IPS-15b (cell line): ENCODE data around the gene CLIC1.

Source experiments
- H3K27me3 ChIP-seq: one replicate; pipeline ENCODE4 v1.6.1; 2013; ENCODE audit warnings: low read length; ENCODE audit not compliant: control insufficient read depth, insufficient read depth
- H3K36me3 ChIP-seq: one replicate; pipeline ENCODE4 v1.6.1; 2013; ENCODE audit warnings: low read length; ENCODE audit not compliant: control insufficient read depth, insufficient read depth
- H3K4me1 ChIP-seq: one replicate; pipeline ENCODE4 v1.6.1; 2013; ENCODE audit warnings: mild to moderate bottlenecking, low read length; ENCODE audit not compliant: control insufficient read depth, insufficient read depth
- H3K4me3 ChIP-seq: one replicate; pipeline ENCODE4 v1.5.1; 2013; ENCODE audit warnings: low read depth, low read length
- H3K9ac ChIP-seq: one replicate; pipeline ENCODE4 v1.6.1; 2013; ENCODE audit warnings: low read depth, mild to moderate bottlenecking, low read length
- H3K9me3 ChIP-seq: one replicate; pipeline ENCODE4 v1.6.1; 2013; ENCODE audit warnings: mild to moderate bottlenecking, low read length; ENCODE audit not compliant: control insufficient read depth, insufficient read depth

CLIC1 gene

DNA sequence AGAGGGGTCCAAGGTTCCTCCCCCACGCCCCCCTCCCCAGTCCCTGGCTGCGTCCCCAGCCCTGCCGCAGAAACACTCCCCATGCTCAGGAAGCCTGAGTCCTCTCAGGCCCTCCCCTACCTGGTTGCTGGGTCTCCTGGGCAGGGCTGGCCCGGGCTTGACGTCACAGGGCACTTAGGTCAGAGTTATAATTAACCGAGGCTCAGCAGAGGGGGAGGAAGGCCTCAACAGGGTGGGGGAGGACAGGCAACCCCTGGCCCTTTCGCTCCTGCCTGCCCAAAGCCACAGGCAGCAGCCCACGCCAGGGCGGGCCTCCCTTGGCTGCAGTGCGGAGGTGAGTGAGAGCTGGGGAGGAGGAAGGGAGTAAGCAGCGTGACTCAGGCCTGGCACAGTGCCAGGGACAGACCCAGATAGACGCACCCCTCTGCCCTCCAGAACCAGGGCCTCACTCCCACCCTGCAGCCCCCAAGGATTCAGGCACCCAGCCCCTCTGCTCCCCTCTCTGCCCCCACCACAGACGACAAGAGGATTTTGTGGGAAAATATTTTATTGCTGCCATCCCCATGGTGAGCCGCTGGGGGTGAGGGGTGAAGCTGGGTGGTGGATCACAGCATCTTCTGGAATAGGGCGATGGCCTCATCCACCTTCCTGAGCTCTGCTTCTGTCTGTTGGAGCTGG is 40.8 kb upstream of the CLIC1 start, which contains the start of gene VWA7:
Gene VWA7, minus strand, starts transcription at position 340 of the 678 bp plus-strand sequence. CDS start 549 bp downstream, outside the sequence.
- H3K4me3 ChIP-seq, result no peak within 1 kb of the TSS
- no peaks in the 10 kb centered on the region for H3K4me1 ChIP-seq
- peaks cover 38% of the 10 kb centered on the region for H3K36me3 ChIP-seq
- no peaks in the 10 kb centered on the region for H3K9me3 ChIP-seq
- H3K9ac ChIP-seq, result no peak within 1 kb of the TSS
- no peaks in the 10 kb centered on the region for H3K27me3 ChIP-seq

DNA sequence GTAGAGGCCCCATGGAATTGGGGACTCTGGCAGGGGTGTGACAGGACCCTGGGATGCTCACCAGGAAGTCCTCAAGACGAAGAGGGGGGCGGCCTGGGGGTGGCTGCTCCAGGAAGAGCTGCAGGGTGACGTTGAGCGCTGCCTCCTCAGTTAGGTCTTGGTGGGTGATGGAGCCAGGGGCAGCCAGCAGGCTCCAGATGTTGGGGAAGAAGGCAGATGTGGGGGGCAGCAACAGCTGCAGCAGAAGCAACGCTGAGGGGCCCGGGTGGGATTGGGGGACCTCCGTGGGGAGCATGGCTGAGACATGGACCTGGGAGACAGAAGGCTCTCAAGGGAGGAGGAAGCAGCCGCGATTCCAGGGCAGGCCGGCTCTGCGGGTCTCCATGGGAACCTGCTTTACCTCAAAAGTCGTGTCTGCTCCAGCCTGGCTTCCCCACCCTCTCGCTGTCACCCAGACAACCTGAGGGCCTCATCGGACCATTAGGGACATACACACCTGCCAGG is 40.2 kb upstream of the CLIC1 start:
- Histone ChIP-seq H3K9ac (no peak overlapping the region), H3K4me1 (no peaks in the 10 kb centered on the region), H3K9me3 (no peaks in the 10 kb centered on the region), H3K27me3 (no peaks in the 10 kb centered on the region), H3K4me3 (no peak overlapping the region), H3K36me3 (peaks cover 33% of the 10 kb centered on the region)

DNA sequence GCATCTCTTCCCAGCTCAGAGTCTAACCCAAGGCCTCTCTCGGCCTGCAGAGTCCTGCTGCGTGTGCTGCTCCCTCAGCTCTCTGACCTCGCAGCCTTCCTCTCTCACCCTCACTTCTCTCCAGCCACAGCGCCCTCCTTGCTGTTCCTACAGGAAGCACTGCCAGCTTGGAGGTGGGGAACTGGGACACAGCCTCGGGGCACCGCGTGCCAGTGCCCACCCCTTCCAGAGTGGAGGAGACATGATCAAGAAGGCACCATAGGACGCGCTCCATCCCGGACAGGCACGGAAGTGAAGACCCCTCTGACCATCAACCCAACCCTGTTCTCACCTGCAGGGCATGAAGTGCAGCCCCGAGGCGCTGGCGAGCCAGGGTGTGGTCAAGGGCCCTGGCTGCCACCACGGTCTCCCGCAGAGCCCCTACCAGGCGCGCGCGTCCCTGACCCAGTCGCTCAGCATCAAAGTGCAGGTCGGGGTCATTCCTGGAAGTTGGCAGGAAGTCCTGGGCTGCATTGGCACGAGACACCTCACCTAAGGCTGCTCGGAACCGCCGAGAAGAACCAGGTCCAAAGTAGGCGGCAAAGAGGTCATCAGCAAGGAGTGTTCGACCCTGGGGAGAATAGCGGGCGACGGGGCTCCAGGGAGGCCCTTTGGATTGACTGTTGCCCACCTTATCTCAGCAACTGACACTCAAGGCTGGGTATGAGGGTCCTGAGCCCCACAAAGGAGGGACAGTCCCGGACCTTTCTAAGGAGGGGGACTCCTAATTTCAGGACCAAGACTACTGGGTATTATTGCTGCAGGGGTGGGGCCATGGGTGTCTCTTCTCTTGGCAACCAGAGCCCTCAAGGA is 39.5 kb upstream of the CLIC1 start:
- Histone ChIP-seq H3K9me3 (no peaks in the 10 kb centered on the region), H3K4me1 (no peaks in the 10 kb centered on the region), H3K4me3 (no peak overlapping the region), H3K27me3 (no peaks in the 10 kb centered on the region), H3K36me3 (peaks cover 26% of the 10 kb centered on the region), H3K9ac (no peak overlapping the region)

DNA sequence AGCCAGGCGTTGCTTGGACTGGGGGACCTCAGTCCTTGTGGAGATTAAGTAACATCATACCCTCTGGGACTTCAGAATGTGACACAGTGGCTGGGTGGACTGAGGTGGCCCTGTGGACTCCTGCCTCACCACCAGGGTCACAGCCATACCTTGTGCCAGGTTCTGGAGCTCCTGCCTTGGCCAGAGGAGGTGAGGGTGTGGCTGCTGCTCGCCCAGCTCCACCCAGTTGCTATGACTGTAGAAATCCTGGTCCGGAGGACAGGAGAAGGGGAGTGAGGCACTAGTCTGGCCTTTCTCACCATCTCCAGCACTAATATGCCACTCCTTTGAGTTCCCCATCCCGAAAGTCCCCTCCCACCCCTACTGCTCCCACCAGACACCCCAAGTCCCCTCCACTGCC is 38.9 kb upstream of the CLIC1 start:
- Histone ChIP-seq H3K4me1 (no peaks in the 10 kb centered on the region), H3K4me3 (no peak overlapping the region), H3K9me3 (no peaks in the 10 kb centered on the region), H3K9ac (no peak overlapping the region), H3K36me3 (peaks cover 20% of the 10 kb centered on the region), H3K27me3 (no peaks in the 10 kb centered on the region)

DNA sequence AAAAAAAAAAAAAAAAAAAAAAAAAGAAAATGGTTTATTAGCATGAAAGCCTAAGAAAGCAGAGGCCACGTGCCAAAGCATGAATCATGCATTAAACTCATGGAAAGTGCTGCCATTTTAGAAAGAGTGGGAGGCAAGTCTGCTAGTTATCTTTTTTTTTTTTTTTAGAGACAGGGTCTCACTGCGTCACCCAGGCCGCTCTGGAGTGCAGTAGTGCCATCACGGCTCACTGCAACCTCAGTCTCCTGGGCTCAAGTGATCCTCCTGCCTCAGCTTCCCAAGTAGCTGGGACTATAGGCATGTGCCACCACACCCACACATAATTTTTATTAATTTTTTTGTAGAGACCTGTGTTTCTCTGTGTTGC is 35.6 kb upstream of the CLIC1 start:
- no peak overlapping the region for H3K9ac ChIP-seq
- no peaks in the 10 kb centered on the region for H3K27me3 ChIP-seq
- H3K9me3 ChIP-seq, result no peaks in the 10 kb centered on the region
- H3K4me1 ChIP-seq, result no peaks in the 10 kb centered on the region
- no peak overlapping the region for H3K4me3 ChIP-seq
- H3K36me3 ChIP-seq, result no peaks in the 10 kb centered on the region

DNA sequence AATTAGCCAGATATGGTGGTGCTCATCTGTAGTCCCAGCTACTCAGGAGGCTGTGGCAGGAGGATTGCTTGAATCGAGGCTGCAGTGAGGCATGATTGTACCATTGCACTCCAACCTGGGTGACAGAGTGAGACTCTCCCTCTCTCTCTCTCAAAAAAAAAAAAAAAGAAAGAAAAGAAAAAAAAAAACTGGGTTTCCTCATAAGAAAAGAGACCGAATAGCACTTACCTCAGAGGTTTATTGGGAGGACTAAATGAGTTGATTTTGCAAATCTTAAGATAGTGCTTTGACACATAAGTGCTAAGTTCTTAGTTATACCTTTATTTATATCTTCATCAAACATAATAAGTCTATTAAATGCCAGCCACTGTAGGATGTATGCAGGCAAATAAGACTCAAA is 34.5 kb upstream of the CLIC1 start:
- Histone ChIP-seq H3K4me1 (no peaks in the 10 kb centered on the region), H3K36me3 (no peaks in the 10 kb centered on the region), H3K9ac (no peak overlapping the region), H3K4me3 (no peak overlapping the region), H3K9me3 (no peaks in the 10 kb centered on the region), H3K27me3 (no peaks in the 10 kb centered on the region)

DNA sequence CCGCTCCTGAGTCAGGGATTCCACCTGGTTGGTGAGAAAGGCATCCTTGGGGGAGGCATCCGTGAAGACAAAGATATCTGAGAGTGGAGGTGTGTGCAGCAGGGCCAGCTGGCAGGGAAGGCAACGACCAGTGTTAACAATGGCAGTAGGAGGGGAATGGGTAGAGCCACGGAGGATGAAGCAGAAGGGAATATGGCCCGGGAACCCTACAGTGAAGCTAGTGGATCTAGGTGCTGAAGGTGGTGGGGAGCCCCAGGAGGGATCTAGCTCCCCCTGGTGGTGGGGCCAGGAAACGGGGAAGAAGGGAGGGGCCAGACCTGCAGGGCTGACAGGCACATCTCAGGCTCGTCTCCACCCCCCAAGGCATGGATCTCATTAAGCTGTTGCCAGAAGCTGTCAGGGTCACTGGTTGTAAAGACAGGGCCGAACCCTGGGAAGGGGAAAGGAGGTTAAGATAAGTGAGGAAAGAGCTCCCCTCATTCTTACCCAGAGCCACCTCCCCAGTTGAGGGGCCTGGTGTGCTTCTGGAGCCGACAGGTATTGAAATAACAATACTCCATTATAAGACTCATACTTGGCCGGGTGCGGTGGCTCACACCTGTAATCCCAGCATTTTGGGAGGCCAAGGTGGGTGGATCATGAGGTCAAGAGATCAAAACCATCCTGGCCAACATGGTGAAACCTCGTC is 33.5 kb upstream of the CLIC1 start:
- Histone ChIP-seq H3K9ac (no peak overlapping the region), H3K36me3 (no peaks in the 10 kb centered on the region), H3K9me3 (no peaks in the 10 kb centered on the region), H3K27me3 (no peaks in the 10 kb centered on the region), H3K4me3 (no peak overlapping the region), H3K4me1 (no peaks in the 10 kb centered on the region)

DNA sequence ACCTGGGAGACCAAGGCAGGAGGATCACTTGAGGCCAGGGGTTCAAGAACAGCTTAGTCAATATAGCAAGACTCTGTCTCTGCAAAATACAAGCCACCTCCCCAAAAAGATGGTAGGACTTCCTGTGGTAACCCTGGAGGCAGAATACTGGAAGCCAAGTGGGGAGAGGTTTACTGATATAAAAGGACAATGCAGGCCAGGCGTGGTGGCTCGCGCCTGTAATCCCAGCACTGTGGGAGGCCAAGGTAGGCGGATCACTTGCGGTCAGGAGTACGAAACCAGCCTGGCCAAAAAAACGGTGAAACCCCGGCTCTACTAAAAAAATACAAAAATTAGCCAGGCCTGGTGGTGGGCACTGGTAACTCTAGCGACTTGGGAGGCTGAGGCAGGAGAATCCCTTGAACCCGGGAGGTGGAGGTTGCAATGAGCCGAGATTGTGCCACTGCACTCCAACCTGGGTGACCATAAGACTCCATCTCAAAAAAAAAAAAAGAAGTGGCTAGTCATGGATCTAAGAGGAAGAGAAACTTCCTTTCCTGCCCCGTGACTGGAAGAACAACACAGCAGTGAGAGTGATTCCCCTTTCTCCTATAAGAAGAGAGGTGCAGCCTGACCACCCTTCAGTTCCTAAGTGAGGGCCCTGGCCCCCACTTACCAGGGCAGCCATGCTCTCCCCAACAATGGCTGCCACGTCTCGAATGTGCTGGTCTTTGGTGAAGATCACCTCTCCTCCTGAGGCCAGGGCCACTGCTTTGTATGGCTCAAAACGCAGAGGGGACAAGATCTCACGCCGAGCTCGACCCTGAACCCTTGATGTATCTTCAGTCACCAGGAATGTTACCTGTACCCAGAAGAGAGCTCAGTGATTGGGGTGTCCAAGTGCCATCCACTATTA is 32.3 kb upstream of the CLIC1 start:
- Histone ChIP-seq H3K36me3 (no peaks in the 10 kb centered on the region), H3K9me3 (no peaks in the 10 kb centered on the region), H3K4me1 (no peaks in the 10 kb centered on the region), H3K9ac (no peak overlapping the region), H3K27me3 (no peaks in the 10 kb centered on the region), H3K4me3 (no peak overlapping the region)

DNA sequence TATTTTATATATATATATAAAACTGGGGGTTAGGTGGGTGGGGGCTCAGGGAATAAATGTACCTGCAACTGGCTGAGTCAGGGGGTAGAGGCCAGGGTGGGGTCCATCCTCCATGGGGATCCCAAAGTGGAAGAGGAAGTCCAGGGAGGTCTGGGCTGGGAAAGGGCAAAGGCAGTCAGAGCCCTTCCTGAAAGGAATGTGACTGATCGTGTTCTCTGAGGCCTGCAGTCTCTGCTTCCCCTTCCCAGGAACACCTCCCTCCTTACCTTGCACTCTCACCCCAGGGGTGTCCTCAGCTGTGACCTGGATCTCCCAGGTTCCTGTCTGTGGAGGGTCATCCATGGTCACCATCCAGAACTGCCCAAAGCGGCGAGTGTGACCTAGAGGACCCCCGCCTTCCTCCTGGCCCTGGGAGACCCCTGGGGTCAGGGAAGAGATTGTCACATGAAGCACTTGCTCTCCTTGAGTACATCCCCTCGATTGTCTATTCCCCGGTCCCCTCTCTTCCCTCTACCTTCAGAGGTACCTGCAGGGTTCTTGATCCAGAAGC is 30.8 kb upstream of the CLIC1 start:
- Histone ChIP-seq H3K9me3 (no peaks in the 10 kb centered on the region), H3K36me3 (peaks cover 5% of the 10 kb centered on the region), H3K9ac (no peak overlapping the region), H3K4me3 (no peak overlapping the region), H3K27me3 (no peaks in the 10 kb centered on the region), H3K4me1 (peaks cover 5% of the 10 kb centered on the region)

DNA sequence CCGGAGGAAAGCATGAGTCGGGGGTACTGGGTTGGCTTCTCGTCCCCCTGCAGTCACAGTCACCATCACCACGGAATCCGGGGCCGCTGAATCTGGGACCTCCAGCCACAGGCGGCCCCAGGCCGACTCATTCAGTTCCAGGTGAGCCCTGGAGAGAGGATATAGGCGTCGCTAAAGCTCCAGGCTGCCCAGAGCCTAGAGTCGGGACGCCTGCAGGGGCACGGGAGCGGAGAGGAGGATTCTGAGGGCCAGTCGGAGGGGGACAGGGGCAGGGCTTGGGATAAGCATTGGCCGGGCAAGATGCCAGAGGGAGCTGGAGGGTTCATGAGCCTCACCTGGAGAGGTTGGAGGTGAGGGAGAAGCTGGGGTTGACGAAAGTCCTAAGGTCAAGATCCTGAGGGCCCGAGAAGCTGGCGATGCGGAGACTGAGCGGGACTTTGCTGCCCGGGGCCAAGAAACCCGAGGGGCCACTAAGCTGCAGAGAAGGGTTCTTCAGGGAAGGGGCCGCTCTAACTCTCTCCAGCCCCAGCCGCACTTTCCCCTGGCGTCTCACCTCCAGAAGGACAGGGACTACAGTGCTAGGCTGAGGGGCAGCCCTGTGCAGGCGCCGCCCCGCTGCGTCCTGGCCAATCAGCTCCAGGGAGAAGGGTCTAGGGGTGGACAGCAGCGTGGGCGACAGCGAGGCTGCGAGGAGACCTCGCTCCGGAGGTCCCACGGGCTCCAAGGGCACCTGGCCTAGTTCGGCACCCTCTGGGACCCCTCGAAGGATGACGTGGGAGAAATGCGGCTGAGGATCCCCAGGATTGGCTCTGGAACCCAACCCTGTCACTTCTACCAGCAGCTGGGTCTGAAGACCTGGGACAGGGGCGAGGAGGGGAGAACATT is 29.8 kb upstream of the CLIC1 start:
- Histone ChIP-seq H3K9ac (no peak overlapping the region), H3K36me3 (peaks cover 13% of the 10 kb centered on the region), H3K9me3 (no peaks in the 10 kb centered on the region), H3K27me3 (no peaks in the 10 kb centered on the region), H3K4me1 (peaks cover 5% of the 10 kb centered on the region), H3K4me3 (peak overlapping the region; percentile 24)
